Choroid plexus epithelial cell (primary cell): ENCODE measurements around the gene P2RY6.

Source experiments
- DNase-seq: peaks from one replicate; pipeline ENCODE4 v3.0.0-alpha.2; 2010; ENCODE audit warnings: low read depth
- H3K4me3 ChIP-seq: 2 replicates; pipeline ENCODE4 v1.5.1; 2011; ENCODE audit warnings: low read depth, mild to moderate bottlenecking, control low read depth, low read length, moderate library complexity
- TF ChIP-seq, protein P1 (sequence below): conservative IDR thresholded peaks from 2 replicates; pipeline ENCODE4 v1.5.1; 2011; ENCODE audit warnings: low read depth, mild to moderate bottlenecking, control low read depth, inconsistent platforms, low read length, moderate library complexity

The P2RY6 gene

DNA sequence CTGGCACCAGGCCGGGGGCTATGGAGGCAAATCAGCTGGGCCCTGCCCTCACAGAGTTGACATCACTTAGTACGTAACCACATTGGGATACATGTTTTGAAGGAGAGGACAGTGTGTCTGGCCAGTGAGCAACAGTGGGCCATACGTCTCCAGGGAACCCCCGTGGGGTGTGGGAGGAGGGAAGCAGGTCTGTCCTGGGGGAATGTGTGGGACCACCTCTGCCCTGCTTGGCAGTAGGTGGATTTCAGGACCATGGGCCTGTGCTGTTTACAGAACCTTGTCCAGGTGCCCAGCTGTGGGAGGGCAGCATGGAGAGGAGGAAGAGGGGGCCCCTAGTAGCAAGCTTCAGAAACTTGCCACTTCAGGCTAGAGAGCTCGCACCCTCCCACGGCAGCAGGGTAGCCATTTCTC is 33.0 kb upstream of the P2RY6 start:
- H3K4me3 ChIP-seq = no peak overlapping the region
- TF ChIP-seq, protein P1, sequence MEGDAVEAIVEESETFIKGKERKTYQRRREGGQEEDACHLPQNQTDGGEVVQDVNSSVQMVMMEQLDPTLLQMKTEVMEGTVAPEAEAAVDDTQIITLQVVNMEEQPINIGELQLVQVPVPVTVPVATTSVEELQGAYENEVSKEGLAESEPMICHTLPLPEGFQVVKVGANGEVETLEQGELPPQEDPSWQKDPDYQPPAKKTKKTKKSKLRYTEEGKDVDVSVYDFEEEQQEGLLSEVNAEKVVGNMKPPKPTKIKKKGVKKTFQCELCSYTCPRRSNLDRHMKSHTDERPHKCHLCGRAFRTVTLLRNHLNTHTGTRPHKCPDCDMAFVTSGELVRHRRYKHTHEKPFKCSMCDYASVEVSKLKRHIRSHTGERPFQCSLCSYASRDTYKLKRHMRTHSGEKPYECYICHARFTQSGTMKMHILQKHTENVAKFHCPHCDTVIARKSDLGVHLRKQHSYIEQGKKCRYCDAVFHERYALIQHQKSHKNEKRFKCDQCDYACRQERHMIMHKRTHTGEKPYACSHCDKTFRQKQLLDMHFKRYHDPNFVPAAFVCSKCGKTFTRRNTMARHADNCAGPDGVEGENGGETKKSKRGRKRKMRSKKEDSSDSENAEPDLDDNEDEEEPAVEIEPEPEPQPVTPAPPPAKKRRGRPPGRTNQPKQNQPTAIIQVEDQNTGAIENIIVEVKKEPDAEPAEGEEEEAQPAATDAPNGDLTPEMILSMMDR = no peak
- DNase-seq = no peak

DNA sequence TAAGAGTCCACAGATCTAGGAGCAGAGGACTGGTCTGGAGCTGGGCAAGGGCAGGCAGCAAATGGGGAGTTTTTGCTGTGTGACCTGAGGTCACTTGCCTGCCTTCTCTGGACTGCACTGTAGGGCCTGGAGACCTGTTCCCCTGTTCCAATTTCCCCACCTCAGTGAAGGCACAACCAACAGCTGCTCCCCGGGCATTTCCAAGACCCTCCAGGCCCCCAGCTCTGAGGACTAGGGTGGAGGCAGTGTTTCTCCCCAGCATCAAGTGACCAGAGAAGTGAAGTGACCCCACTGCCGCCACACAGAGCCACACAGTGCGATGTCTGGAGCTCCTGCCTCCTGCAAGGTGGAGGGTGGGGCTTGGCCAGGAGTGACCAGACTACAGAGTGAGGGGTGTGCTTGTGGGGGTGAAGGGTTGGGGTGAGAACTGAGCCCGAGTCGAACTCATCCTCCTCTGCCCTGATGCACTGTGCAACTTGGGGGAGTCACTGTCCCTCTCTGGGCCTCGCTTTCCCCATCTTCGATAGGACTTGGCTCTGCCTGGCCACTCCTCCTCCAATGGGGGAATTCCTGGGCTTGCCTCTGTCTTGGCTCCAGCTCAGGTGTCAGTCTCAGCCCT is 32.5 kb upstream of the P2RY6 start:
- TF ChIP-seq, protein P1 = no peak
- DNase-seq = no peak
- H3K4me3 ChIP-seq = no peak overlapping the region

DNA sequence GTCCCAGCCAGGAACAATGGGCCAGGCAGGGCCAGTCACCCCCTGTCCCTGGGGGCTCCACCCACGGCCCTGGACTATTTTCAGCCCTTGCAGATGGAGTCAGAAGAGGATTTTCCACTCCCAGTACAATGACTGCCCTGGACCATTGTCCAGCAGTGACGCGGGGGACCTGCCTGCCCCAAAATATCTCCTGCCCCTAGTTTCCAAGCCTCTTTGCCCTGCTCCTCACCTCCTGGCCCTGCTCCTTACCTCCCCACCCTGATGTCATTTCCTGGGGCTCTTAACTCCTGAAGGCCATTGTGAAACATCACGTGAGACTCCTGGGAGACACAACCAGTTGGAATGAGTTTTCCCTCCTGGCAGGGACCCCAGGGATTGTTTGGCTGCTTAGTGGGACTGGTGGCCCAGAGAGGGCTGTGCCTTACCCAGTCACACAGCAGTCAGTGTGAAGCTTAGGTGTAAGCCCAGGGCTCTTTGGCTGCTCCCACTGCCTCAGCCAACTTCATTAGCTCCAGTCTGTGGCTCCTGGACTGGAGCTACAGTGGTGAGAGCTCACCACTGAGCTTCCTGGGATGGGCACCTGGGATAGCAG is 31.9 kb upstream of the P2RY6 start:
- DNase-seq = peak; percentile 26
- no peak overlapping the region for H3K4me3 ChIP-seq
- TF ChIP-seq, protein P1 = no peak

DNA sequence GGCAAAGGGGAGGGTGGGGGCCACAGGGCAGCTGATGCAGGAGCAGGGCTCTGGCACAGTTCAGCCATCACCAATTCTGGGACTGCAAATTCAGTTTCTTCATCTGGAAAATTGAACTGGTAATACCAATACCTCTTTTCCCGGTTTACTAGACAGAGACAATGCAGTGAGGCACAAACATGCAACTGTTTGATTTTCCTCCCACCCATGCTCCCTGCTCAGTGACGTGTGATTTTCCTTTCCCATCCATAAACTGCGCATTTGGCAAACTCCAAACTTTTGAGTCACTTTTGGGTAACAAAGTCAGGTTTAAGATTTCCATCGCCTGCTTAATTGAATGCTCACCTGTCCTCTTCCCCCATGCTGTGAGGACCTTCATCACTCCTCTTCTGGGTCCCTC is 30.8 kb upstream of the P2RY6 start:
- TF ChIP-seq, protein P1 = no peak
- no peak overlapping the region for H3K4me3 ChIP-seq
- DNase-seq = no peak

DNA sequence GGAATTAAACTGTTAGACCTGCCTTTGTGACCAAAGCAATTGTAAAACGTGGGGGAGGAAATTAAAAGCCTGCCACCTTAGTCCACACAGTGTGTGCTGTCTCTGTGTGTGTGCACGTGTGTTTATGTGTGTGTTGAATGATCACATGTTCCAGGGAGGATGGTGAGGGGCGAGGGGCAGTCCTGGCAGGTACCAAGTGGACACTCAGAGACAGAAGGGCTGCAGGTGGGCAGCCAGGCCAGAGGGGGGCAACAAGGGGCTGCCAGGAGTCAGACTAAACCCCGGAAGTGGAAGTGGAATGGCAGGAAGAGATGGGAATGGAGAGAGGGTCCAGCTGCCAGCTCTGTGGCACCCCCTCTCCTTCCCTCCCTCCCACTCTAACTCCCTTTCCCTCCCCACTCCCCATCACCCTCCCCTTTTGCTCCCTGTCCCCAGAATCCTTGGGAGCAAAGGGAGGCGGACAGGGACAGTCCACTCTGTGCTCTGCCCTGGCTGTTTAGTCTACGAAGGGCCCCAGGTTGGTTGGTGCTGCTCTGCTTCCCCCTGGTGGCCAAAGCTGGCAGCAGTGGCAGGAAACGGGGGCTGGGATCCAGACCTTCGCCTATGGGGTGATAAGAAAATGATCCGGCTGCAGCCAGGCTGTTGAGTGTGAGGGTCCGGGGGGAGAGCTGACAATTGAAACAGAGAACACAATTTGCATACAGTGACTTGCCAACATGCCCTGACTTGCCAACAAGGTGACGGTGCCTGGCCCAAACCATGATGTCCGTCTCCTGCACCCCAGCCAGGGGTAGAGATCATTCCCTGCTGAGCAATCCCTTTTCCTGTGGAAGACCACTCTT is 29.7 kb upstream of the P2RY6 start:
- H3K4me3 ChIP-seq = peak overlapping the region; percentile 48
- peak; percentile 80 for DNase-seq
- TF ChIP-seq, protein P1 = peak; percentile 93

DNA sequence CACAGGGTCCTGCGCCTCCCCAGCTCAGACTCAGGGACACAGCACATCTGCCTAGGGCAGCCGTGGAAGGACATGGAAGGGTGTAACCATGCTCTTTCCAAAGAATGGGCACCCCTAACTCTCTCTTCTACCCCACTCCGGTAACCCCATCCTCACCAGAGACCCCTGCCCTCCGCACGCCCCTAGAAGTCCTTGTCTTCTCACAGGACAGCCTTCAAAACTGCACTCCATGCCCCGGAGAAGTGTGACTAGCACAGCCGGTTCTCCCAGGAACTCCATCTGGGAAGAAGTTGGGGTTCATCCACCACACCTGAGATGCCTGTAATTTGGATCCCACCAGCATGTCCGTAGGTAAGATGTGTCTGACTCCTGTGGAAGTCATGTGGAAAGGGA is 29.0 kb upstream of the P2RY6 start:
- no peak for DNase-seq
- H3K4me3 ChIP-seq = no peak overlapping the region
- TF ChIP-seq, protein P1 = no peak
